MM.1S (cell line): Measurements from ENCODE around the gene DPH2.

Experiments
- DNase-seq: peaks from one replicate; pipeline ENCODE4 v3.0.0-alpha.2; 2015
- H2AFZ ChIP-seq: fragments of 300-600 bp; sonication (generic); 2 replicates; pipeline ENCODE4 v1.6.0; 2016; ENCODE audit warnings: antibody characterized with exemption, low read length
- H3F3A ChIP-seq: fragments of 300-600 bp; sonication (generic); 2 replicates; pipeline ENCODE4 v1.6.1; 2016; ENCODE audit warnings: mild to moderate bottlenecking, antibody characterized with exemption, low read length, moderate library complexity, mixed read lengths; ENCODE audit not compliant: insufficient read depth
- H3K27ac ChIP-seq: fragments of 300-600 bp; sonication (generic); 2 replicates; pipeline ENCODE4 v1.5.1; 2016; ENCODE audit warnings: mild to moderate bottlenecking, low read length
- H3K27me3 ChIP-seq: fragments of 300-600 bp; sonication (generic); replicated peaks from 2 replicates; pipeline ENCODE4 v1.6.0; 2016; ENCODE audit warnings: low read length; ENCODE audit not compliant: insufficient read depth
- H3K36me3 ChIP-seq: fragments of 300-600 bp; sonication (generic); replicated peaks from 2 replicates; pipeline ENCODE4 v1.6.1; 2016; ENCODE audit warnings: mild to moderate bottlenecking, low read length, mixed read lengths; ENCODE audit not compliant: insufficient read depth
- H3K4me1 ChIP-seq: fragments of 300-600 bp; sonication (generic); 2 replicates; pipeline ENCODE4 v1.6.1; 2016; ENCODE audit warnings: low read length, mixed read lengths
- H3K4me2 ChIP-seq: fragments of 300-600 bp; sonication (generic); 2 replicates; pipeline ENCODE4 v1.6.0; 2016; ENCODE audit warnings: low read depth, low read length
- H3K4me3 ChIP-seq: fragments of 300-600 bp; sonication (generic); 2 replicates; pipeline ENCODE4 v1.5.1; 2016; ENCODE audit warnings: low read length, mixed read lengths
- H3K79me2 ChIP-seq: fragments of 300-600 bp; sonication (generic); 2 replicates; pipeline ENCODE4 v1.6.1; 2016; ENCODE audit warnings: mixed run types, low read length, mixed read lengths
- H3K9ac ChIP-seq: fragments of 300-600 bp; sonication (generic); 2 replicates; pipeline ENCODE4 v1.6.1; 2016; ENCODE audit warnings: low read length, mixed read lengths
- H3K9me2 ChIP-seq: fragments of 300-600 bp; sonication (generic); replicated peaks from 2 replicates; pipeline ENCODE4 v1.6.1; 2016; ENCODE audit warnings: mild to moderate bottlenecking, low read length, mixed read lengths; ENCODE audit not compliant: insufficient read depth
- H3K9me3 ChIP-seq: fragments of 300-600 bp; sonication (generic); replicated peaks from 2 replicates; pipeline ENCODE4 v1.6.1; 2016; ENCODE audit warnings: mild to moderate bottlenecking, low read length, mixed read lengths; ENCODE audit not compliant: insufficient read depth
- H4K20me1 ChIP-seq: fragments of 300-600 bp; sonication (generic); 2 replicates; pipeline ENCODE4 v1.6.1; 2016; ENCODE audit warnings: mild to moderate bottlenecking, low read length, moderate library complexity, mixed read lengths; ENCODE audit not compliant: insufficient read depth
- CTCF ChIP-seq: fragments of 300-600 bp; sonication (generic); IDR thresholded peaks from 2 replicates; pipeline ENCODE4 v1.5.1; 2016; ENCODE audit warnings: antibody characterized with exemption, low read length, mixed read lengths
- EZH2 ChIP-seq: fragments of 300-600 bp; sonication (generic); optimal IDR thresholded peaks from 2 replicates; pipeline ENCODE3; 2017; ENCODE audit warnings: low read depth, mild to moderate bottlenecking, antibody characterized with exemption, low read length, mixed read lengths
- EZH2phosphoT487 ChIP-seq: fragments of 300-600 bp; sonication (generic); IDR thresholded peaks from 2 replicates; pipeline ENCODE4 v1.6.1; 2018; ENCODE audit warnings: antibody characterized with exemption, low read length

Gene DPH2

DNA sequence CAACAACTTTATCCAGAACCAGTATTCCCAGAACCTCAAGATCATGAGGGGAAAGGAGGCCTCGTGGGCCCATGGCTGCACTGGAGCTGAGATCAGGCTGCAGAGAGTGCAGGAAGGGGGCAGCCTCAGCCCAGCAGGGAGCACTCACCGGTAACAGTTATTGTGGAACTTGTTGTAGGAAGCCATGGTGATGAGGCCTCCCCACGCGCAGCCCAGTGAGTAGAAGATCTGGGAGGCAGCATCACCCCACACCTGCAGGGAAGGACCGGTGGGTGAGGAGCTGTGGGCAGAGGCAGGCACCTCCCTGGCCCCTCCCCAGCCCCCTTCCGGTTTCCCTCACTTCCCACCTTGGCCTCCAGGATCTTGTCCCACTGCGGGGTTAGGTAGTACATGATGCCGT is 32.4 kb downstream of the DPH2 start:
- H4K20me1 ChIP-seq: no peaks in the 10 kb centered on the region
- DNase-seq: no peak
- no peaks in the 10 kb centered on the region for H3K4me1 ChIP-seq
- H3K27ac ChIP-seq: no peak overlapping the region
- no peaks in the 10 kb centered on the region for H3F3A ChIP-seq
- H3K9me2 ChIP-seq: no peaks in the 10 kb centered on the region
- H2AFZ ChIP-seq: no peak overlapping the region
- no peaks in the 10 kb centered on the region for H3K36me3 ChIP-seq
- TF ChIP-seq EZH2phosphoT487 (no peak), EZH2 (no peak), CTCF (no peak)
- no peak overlapping the region for H3K9ac ChIP-seq
- H3K4me3 ChIP-seq: no peak overlapping the region
- H3K4me2 ChIP-seq: no peak overlapping the region
- H3K79me2 ChIP-seq: no peaks in the 10 kb centered on the region
- no peaks in the 10 kb centered on the region for H3K9me3 ChIP-seq
- no peaks in the 10 kb centered on the region for H3K27me3 ChIP-seq

GRCh38 chr1:44002606-44003157 is 32.9 kb downstream of the DPH2 start:
- Histone ChIP-seq H3K27me3 (no peaks in the 10 kb centered on the region), H3K79me2 (no peaks in the 10 kb centered on the region), H3K27ac (no peak overlapping the region), H3K36me3 (no peaks in the 10 kb centered on the region), H3F3A (no peaks in the 10 kb centered on the region), H4K20me1 (no peaks in the 10 kb centered on the region), H3K4me3 (no peak overlapping the region), H3K9ac (no peak overlapping the region), H2AFZ (no peak overlapping the region), H3K4me2 (no peak overlapping the region), H3K9me3 (no peaks in the 10 kb centered on the region), H3K9me2 (no peaks in the 10 kb centered on the region), H3K4me1 (no peaks in the 10 kb centered on the region)
- DNase-seq: no peak
- no peak for TF ChIP-seq EZH2phosphoT487
- no peak for TF ChIP-seq CTCF
- TF ChIP-seq EZH2: no peak

- Histone ChIP-seq H3K9me3 (no peaks in the 10 kb centered on the region), H4K20me1 (no peaks in the 10 kb centered on the region), H3K27me3 (no peaks in the 10 kb centered on the region), H3K27ac (no peak overlapping the region), H3K36me3 (no peaks in the 10 kb centered on the region), H3F3A (no peaks in the 10 kb centered on the region), H3K4me3 (no peak overlapping the region), H3K9me2 (no peaks in the 10 kb centered on the region), H3K79me2 (no peaks in the 10 kb centered on the region), H3K4me1 (no peaks in the 10 kb centered on the region), H3K9ac (no peak overlapping the region), H3K4me2 (no peak overlapping the region), H2AFZ (no peak overlapping the region)
- TF ChIP-seq CTCF: no peak
- TF ChIP-seq EZH2: no peak
- no peak for TF ChIP-seq EZH2phosphoT487
- DNase-seq: no peak
These were observed 38.4 kb downstream of the DPH2 start for GRCh38 chr1:44008259-44008658.
